Pancreas (tissue), 10 donors: ENCODE results near the gene FAF2. TPM values are rescaled to one million over a fixed set of nuclear protein-coding genes. Genes with fewer than 3 reads are reported as not detected.
"Not testable (repeated sequence)": the region's sequence is repeated elsewhere in the genome, so short reads cannot be mapped to it uniquely, and the experiment has no call there.

Experiments
- ATAC-seq, 4 donors: fragments of 200-7000 bp; cut with Tn5 transposase; one replicate each; pipeline versions ENCODE4 v1.8.0 to v1.9.1; 2020; ENCODE audit warnings: mild to moderate bottlenecking in 4 of 4, moderate library complexity in 4 of 4
- DNase-seq, 6 donors: peaks; one replicate each; pipeline ENCODE4 v3.0.0-alpha.2; 2020
- FAIRE-seq: peaks from 2 replicates; lab custom pipeline; 2012; peaks lifted over from hg19 to GRCh38; lab: Jason Lieb, UNC
- H3K27ac ChIP-seq, 4 donors: fragments of 200-600 bp; sonication (generic); 1 replicate in 3 of 4; 2 replicates in 1 of 4; pipeline versions ENCODE4 v1.5.0 to v1.8.0; 2020
- H3K27me3 ChIP-seq, 4 donors: fragments of 200-600 bp; one replicate each; pipeline ENCODE4 v1.8.0; 2021
- H3K36me3 ChIP-seq, 3 donors: fragments of 200-600 bp; sonication (generic) in 1 of 3; one replicate each; pipeline versions ENCODE4 v1.5.0 to v1.8.0; 2020 to 2021
- H3K4me1 ChIP-seq, 3 donors: fragments of 200-600 bp; one replicate each; pipeline ENCODE4 v1.8.0; 2021
- H3K4me3 ChIP-seq, 4 donors: fragments of 200-600 bp; sonication (generic) in 2 of 4; one replicate each; pipeline versions ENCODE4 v1.5.0 to v1.8.0; 2020 to 2021
- H3K9me3 ChIP-seq, 4 donors: fragments of 200-600 bp; one replicate each; pipeline ENCODE4 v1.8.0; 2021
- WGBS, 2 donors: extraction: QIAGEN DNeasy Blood & Tissue Kit; methylation state at CpG; one replicate each; pipeline ENCODE4 v1.1.7; 2013; 5-methylcytosine and 5-hydroxymethylcytosine counted together
- intact Hi-C, 3 donors: fragments of 100-400 bp; cut with DNase I; formaldehyde crosslinking; loops; one replicate each; pipeline versions ENCODE4 v1.11.1 to v1.14.2; 2022
- polyA plus RNA-seq, 2 donors: library from polyadenylated mRNA; stranded (reverse); fragments of 200-250 nt; gene quantifications; one replicate each; pipeline ENCODE4 v1.2.3, GENCODE V29; 2013
- total RNA-seq, 6 donors: library from RNA; stranded (reverse); fragmentation: NEBNext Ultra II Directional in 4 of 6; extraction: Animal tissue kit (Norgen Biotek cat#: 25700) in 4 of 6; gene quantifications; one replicate each; pipeline versions ENCODE4 v1.2.1 to v1.2.4, GENCODE V29; 2021 to 2023
- TF ChIP-seq, protein P1 (sequence below), 4 donors: fragments of 200-600 bp; sonication (generic) in 3 of 4; IDR thresholded peaks; one replicate each; pipeline versions ENCODE4 v1.5.0 to v1.8.0; 2021; ENCODE audit warnings: antibody characterized with exemption in 4 of 4
- donor health status: healthy with polysubstance abuse.
- donor health status: DM: no; HTN: no; CAD: no; lungs with moderate emphysema.
- donor health status: DM: no; HTN: no; CAD: no.
- donor health status: control.
- donor health status: control.
- donor health status: Bipolar disorder and iron deficiency.
- donor health status: DM: yes; HTN: yes; CAD: no.
- donor health status: DM: no; HTN: no; CAD: no.
- donor health status: DM: no; HTN: no; CAD: no.
- donor health status: DM: yes; HTN: yes; CAD: no.

The FAF2 gene
- total and polyA plus RNA-seq, 8 donors, result 6.8 to 18.0 (median 15.1) TPM

DNA sequence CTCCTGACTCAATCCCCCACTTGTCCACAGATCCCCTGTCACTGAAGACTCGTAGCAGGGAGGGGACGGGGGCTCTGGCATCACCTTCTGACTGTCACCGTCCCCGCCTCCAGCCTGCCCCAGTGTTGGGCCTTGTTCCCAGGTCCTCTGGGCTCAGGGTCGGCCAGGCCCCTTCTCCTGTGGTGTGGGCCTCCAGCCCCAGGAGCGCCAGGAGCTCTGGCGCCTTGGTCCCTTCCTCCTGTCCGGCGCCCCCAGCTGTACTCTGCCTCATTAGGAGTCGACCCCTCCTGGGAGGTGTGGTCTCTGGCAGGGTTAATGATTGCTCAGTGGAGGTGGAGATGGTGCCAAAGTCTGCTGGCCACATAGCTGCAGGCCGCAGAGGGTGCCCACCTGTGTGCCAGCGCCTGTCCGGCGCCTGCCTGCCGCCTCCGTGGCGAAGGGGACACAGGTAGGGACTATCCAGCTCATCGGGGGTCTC lies 100.8 kb downstream of the FAF2 start, which contains the start of gene CDHR2:
TSS of gene CDHR2 (plus strand) at position 376 of the 478 bp plus-strand sequence. CDS start 16,011 bp downstream, outside the sequence.
- TF ChIP-seq, protein P1, sequence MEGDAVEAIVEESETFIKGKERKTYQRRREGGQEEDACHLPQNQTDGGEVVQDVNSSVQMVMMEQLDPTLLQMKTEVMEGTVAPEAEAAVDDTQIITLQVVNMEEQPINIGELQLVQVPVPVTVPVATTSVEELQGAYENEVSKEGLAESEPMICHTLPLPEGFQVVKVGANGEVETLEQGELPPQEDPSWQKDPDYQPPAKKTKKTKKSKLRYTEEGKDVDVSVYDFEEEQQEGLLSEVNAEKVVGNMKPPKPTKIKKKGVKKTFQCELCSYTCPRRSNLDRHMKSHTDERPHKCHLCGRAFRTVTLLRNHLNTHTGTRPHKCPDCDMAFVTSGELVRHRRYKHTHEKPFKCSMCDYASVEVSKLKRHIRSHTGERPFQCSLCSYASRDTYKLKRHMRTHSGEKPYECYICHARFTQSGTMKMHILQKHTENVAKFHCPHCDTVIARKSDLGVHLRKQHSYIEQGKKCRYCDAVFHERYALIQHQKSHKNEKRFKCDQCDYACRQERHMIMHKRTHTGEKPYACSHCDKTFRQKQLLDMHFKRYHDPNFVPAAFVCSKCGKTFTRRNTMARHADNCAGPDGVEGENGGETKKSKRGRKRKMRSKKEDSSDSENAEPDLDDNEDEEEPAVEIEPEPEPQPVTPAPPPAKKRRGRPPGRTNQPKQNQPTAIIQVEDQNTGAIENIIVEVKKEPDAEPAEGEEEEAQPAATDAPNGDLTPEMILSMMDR (IDR thresholded peaks at IDR 0.05), result no peak
- no peaks in the 10 kb centered on the region for H3K9me3 ChIP-seq
- H3K27me3 ChIP-seq, result no peaks in the 10 kb centered on the region
- H3K36me3 ChIP-seq, result no peaks in the 10 kb centered on the region
- no peak for DNase-seq
- peak in 1 of 4 donors; percentile 37 for ATAC-seq
- intact Hi-C loops, result no loop called here
- H3K27ac ChIP-seq, result no peak within 1 kb of the TSS
- FAIRE-seq, result no peak
- 55 to 57% methylated on average over 18 of the region's 18 CpGs for WGBS, 2 donors
- H3K4me1 ChIP-seq, result no peaks in the 10 kb centered on the region
- H3K4me3 ChIP-seq, result no peak within 1 kb of the TSS

DNA sequence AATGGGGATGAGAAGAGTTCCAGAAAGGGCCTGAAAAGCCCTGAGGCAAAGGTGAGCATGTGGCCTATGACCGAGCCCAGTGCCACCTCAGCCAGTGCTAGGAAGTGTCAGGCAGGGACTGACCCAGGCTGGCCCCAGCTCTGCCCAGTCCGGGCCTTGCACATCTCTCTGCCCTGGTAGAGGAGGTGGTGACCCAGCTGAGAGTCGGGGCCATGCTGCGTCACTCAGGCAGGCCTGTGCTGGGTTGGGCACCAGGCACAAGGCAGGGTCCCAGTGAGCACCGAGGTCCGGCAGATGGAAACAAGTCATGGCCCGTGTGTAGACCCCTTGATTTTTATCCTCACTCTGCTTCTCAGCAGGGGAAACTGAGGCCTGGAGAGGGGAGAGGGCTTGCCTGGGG lies 101.7 kb downstream of the FAF2 start:
- ATAC-seq (no peak), FAIRE-seq (no peak), DNase-seq (no peak)
- Histone ChIP-seq H3K27ac (no peak overlapping the region), H3K4me1 (no peaks in the 10 kb centered on the region), H3K36me3 (no peaks in the 10 kb centered on the region), H3K9me3 (no peaks in the 10 kb centered on the region), H3K27me3 (no peaks in the 10 kb centered on the region), H3K4me3 (no peak overlapping the region)
- TF ChIP-seq, protein P1 (IDR thresholded peaks at IDR 0.05), result no peak
- 74 to 77% methylated on average over 7 of the region's 7 CpGs for WGBS, 2 donors
- intact Hi-C loops, result no loop called here

DNA sequence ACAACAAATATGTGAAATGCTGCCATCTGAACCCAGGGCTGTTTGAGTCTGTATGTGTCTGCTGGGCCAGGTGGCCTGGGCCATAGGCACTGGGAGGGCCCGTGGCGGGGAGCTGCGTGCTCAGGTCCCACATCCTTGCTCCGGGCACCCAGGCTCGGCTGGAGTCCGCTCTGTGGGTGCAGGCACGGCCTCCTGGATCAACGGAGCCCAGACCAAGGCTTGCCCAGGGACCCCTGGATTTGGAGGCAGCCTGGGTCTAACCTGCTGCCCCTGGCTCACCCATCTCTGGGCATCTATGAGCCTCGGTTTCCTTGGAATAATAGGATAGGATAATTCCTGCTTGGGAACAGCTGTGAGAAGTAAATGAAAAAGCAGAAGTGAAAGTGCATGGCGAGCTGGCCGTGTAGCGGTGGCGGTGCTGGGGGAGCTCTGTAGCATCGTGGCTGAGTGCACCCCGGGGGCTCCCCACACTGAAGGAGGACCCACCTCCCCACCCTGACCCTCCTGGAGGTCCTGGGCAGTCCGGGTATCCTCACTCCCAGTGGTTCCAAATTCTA lies 102.2 kb downstream of the FAF2 start:
- Histone ChIP-seq H3K4me1 (no peaks in the 10 kb centered on the region), H3K4me3 (no peak overlapping the region), H3K9me3 (no peaks in the 10 kb centered on the region), H3K36me3 (no peaks in the 10 kb centered on the region), H3K27ac (no peak overlapping the region), H3K27me3 (no peaks in the 10 kb centered on the region)
- intact Hi-C loops, result no loop called here
- 70 to 81% methylated on average over 16 of the region's 16 CpGs for WGBS, 2 donors
- no peak for FAIRE-seq
- TF ChIP-seq, protein P1 (IDR thresholded peaks at IDR 0.05), result no peak
- DNase-seq, result no peak
- ATAC-seq, result no peak

DNA sequence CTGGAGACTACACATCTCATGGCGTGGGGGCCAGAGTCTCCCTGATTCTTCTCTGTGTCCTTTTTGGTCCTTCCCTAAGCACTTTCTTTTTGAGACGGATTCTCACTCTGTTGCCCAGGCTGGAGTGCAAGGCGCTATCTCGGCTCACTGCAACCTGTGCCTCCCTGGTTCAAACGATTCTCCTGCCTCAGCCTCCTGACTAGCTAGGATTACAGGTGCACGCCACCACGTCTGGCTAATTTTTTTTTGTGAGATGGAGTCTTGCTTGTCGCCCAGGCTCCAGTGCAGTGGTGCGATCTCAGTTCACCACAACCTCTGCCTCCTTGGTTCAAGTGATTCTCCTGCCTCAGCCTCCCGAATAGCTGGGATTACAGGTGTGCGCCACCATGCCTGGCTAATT lies 102.8 kb downstream of the FAF2 start:
- H3K9me3 ChIP-seq, FAIRE-seq, H3K4me3 ChIP-seq, H3K36me3 ChIP-seq, intact Hi-C loops, DNase-seq, H3K27me3 ChIP-seq, H3K4me1 ChIP-seq, H3K27ac ChIP-seq, ATAC-seq: not testable (repeated sequence)
- WGBS, 2 donors, result 71 to 80% methylated on average over 11 of the region's 11 CpGs

DNA sequence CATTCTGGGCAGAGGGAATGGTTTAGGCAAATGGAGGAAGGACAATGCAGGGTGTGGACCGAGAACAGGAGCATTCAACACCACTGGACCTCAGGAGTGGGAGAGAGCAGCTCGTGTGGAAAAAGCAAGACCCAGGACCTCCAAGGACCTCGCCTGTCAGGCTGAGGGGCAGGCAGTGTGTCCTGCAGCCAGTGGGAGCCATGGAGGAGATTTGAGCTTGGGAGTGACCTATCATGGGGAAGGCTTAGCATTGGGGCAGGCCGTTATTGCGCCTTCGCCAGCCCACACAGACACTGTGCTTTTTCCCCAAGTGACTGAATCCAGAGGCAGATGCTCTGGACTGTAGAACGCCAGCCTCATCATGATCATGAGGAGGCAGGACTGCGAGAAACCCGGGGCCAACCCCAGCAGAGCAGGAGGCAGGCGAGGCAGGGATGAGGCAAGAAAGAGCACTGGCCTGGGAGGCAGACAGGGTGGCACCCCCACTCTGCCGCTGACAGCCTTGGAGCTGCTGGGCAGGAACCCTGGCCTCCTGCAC lies 104.2 kb downstream of the FAF2 start:
- H3K27me3 ChIP-seq, result no peaks in the 10 kb centered on the region
- H3K4me3 ChIP-seq, result no peak overlapping the region
- H3K27ac ChIP-seq, result no peak overlapping the region
- FAIRE-seq (no peak), ATAC-seq (no peak), DNase-seq (peak in 1 of 6 donors; percentile 49)
- H3K9me3 ChIP-seq, result no peaks in the 10 kb centered on the region
- no peaks in the 10 kb centered on the region for H3K4me1 ChIP-seq
- TF ChIP-seq, protein P1 (IDR thresholded peaks at IDR 0.05), result no peak
- 69 to 74% methylated on average over 11 of the region's 11 CpGs for WGBS, 2 donors
- intact Hi-C loops, result no loop called here
- H3K36me3 ChIP-seq, result no peaks in the 10 kb centered on the region
